GM21786 (cell line): Measurements from ENCODE around the gene DPP7.

Experiments
- ATAC-seq: cut with Tn5 transposase; IDR thresholded peaks from one replicate; pipeline ENCODE4 v1.9.1; 2021; ENCODE audit not compliant: unreplicated experiment

The DPP7 gene

DNA sequence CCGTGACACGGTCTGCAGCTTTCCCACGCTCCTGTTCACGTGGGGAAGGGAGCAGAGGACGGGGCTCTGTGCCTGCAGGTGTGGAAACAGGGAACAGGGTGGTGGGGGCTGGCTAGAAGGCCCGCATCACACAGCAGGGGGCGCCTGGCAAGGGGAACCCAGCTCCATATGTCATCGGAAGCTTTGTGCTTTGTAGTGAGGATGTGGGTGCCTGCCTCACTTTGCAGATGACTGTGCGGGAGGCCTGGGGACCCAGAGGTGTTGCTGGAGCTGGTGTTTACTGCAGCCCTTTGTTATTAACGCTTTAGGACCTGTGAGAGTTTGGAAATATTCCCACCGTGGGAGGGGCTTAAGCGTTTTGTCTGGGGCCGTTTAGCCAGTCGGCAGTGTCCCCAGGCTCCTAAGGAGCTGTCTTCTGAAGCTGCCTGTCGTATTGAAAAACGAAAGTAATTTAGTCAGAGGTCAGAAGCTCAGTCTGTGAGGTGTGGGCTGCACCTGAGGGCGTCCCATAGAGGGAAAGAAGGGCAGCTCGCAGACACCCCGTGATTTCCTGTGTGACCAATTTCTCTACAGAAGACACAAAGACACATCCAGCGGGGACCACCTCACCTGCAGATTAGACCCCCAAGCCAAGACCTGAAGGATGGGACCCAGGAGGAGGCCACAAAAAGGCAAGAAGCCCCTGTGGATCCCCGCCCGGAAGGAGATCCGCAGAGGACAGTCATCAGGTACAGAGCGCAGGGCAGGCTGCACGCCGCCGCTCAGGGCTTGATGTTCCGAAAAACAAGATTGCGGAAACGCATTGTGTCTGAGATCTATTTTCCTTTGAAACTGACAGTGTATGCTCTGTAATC is 18.6 kb downstream of the DPP7 start:
- ATAC-seq, result peak; percentile 85

- ATAC-seq, result no peak
These were observed 25.1 kb downstream of the DPP7 start for GRCh38 chr9:137089232-137089947.

DNA sequence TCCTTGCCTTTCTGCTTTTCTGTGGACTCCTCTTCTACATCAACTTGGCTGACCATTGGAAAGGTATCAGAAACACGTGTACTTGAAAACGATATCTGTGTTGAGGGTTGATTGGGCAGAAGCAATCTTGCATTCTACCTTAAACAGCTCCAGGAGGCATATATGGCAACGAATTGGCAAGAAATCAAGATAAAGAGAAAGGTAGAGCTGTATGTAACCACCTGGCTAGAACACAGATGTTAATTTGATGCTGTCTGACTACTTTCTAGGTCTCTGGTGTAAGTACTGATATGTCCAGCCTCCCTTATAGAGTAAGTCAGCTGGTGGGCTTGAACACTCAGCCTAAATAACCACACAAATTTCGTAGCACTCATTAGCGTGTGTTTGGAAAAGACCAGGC is 26.4 kb downstream of the DPP7 start:
- no peak for ATAC-seq

DNA sequence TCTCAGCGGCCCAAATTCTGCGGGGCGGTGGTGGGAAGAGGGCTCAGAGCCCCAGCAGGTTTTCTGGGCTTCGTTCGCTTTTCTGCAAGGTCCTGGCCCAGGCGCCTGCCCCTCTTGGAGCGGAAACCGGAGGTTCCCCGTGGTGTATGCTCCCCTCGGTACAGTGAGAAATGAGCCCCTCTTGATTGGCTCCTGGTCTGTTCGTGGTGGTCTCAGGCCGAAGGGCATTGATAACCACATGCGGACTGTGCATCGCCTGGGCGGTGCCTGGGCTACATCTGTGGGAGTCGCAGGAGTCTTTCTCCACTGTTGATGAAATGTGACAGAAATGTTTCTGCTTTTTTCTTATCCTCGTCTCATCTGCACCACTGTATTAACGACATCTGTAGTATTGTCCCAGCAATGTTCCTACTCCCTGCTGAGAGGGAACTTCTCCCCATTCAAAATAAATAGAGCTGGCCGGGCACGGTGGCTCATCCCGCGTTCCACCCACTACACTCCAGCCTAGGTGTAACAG is 27.1 kb downstream of the DPP7 start:
- no peak for ATAC-seq

- peak; percentile 79 for ATAC-seq
These were observed 27.8 kb downstream of the DPP7 start, which contains the start of gene MAN1B1 for GRCh38 chr9:137086531-137087408. Gene MAN1B1 (plus strand): TSS chr9:137086985. CDS start chr9:137087000, 15 bp downstream.

- peak; percentile 0 for ATAC-seq
These were observed 28.5 kb downstream of the DPP7 start for GRCh38 chr9:137085920-137086530.

DNA sequence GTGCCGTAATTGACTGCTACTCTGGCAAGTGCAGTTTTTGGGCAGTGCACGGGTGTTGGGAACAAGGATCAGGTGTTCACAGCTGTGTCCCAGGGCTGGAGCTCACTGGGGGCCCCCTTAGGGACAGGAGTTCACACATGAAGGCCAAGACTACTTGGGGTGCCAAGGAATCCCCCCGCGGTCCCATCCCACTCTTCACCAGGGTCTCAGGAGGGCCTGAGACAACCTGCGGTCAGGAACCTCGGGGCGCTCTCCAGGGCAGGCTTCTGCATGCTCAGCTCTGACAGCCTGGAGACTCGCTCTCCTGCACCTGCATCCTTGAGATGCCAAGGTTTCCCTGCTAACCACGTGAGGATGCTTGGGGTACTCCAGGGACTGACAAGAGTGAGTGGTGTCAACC is 30.0 kb downstream of the DPP7 start:
- ATAC-seq, result no peak

DNA sequence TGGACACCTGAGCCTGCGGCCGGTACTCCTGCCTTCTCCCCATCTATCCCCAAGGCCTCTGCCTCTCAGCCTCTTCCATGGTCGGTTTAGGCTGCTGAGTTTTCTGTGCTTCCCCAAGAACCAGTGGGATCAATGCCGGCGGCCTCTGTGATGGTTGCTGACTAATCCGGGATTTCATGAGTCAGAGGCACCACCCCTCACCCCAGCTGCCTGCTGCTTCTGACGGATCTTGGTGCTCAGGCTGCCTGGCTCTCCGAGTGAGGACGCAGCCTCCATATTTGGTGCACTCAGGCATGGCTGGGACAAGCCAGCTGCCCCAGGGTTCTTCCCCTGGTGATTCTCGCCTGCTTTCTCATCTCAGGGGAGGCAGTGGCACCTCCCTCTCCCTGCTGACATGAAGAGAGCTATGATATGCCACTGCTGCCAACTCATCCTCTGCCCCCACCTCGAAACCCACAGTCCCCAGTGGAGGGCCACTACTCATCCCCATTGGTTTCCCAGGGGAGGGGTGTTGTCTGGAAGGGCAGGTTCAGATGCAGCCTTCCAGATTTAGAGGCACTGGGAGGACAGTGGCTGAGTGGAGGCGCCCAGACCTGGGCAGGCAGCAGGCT is 31.0 kb downstream of the DPP7 start:
- no peak for ATAC-seq

DNA sequence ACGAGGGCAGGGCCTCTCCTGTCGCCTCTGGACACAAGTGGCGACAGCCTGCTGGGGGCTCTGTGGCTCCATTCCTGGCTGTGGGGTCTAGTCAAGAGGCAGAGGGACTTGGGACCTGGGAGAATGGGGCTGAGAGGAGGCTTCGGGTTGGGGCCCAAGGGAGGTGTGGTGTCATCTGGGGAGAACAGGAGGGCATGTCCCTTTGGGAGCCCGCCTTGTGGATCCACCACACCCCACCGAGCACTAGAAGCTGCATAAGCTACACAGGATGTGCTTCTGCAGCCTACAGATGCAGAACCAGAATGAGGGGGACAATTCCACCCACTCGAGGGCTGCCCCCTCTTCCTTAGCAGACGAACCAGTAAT is 31.6 kb downstream of the DPP7 start:
- ATAC-seq, result no peak

GRCh38 chr9:137082222-137082924 is 32.2 kb downstream of the DPP7 start:
- ATAC-seq, result no peak

DNA sequence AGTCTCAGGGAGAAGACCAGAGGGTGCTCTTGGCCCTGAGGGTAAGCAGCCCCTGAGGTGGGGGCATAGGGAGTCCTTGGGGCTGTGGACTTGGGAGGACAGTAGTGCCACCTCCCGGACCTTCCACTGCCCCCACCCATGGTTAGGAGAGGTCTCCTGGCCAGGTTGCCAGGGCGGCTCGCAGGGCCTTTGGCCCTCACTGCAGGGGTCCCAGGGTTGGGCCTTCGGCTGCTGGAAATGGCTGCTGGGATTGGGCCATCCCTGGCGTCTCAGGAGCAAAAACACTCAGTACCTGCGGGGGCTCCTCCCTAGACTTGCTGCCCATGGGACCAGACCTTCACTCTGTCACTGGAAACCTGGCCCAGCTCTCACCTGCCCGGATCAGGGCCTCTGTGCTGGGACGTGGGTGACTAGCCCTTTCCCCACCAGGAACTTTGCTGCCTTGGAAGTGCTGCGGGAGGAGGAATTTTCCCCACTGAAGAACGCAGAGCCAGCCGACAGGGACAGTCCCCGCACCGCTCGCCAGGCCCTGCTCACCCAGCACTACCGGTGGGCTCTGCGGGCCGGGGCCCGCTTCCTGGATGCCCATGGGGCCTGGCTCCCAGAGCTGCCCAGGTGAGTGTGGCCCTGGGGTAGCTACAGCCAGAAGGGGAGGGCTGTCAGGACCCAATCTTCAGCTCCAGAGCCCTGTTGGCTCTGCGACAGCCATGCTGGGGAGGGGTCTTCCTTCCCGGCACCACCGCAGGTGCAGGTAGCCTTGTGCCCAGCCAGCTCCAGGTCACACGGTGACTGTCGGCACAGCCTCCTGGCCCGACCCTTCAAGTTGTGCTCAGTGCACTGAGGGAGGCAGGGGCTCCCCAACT is 34.0 kb downstream of the DPP7 start:
- no peak for ATAC-seq

GRCh38 chr9:137079401-137079787 is 35.1 kb downstream of the DPP7 start:
- no peak for ATAC-seq

DNA sequence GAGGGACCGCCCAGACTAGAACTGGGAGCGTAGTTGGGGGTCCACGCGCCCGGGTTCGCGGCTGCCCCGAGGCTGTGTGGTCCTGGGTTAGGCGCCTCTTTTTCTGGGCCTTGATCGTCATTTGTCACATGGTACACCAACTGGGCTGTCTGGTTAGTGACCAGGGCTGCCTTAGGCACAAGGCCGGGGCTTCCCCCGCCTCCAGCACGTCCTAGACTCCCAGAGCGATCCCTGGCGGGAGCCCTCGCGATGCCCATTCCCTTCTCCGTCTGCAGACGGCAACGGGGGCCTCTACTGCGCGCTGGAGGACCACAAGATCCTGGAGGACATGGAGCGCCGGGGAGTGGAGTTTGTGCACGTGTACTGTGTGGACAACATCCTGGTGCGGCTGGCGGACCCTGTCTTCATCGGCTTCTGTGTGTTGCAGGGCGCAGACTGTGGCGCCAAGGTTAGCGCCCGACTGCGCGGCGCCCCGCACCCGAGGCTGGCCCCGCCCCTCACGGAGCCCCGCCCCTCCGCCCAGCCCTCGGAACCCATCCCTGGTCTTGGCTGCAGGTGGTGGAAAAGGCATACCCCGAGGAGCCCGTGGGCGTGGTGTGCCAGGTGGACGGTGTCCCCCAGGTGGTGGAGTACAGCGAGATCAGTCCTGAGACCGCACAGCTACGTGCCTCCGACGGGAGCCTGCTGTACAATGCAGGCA is 35.7 kb downstream of the DPP7 start:
- ATAC-seq, result no peak

GRCh38 chr9:137077758-137078693 is 36.5 kb downstream of the DPP7 start:
- ATAC-seq, result peak; percentile 41

- peak; percentile 50 for ATAC-seq
These were observed 37.4 kb downstream of the DPP7 start, which contains the start of gene UAP1L1 for GRCh38 chr9:137077010-137077747. Gene UAP1L1 (plus strand): TSS chr9:137077517. CDS start chr9:137077533, 16 bp downstream.

DNA sequence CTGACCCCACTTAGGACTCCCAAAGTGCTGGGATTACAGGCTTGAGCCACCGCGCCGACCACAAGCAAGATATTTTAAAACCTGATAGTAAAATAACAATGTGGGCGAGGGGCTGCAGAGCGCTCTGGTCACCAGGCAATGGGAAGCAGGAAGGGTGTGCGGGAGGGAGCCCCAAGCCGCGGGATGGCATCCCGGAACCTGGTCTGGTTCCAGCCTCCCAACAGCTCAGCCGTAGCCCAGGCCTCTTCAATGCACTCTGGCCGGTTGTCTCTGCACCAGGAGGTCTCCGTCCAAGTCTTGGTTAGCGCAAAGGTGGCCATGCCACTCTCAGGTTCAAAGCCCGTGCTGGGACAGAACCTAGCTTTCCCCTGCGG is 37.9 kb downstream of the DPP7 start:
- no peak for ATAC-seq
